Measurements from ENCODE around the gene TMEM204. TPM values are rescaled to one million over a fixed set of nuclear protein-coding genes. Genes with fewer than 3 reads are reported as not detected.

The TMEM204 gene
- total and polyA plus RNA-seq, 4 donors = 24.7 to 116 (median 40.4) TPM

GRCh38 chr16:1492923-1493745 lies 40.3 kb upstream of the TMEM204 start, which contains the start of gene TELO2:
TELO2 (plus strand) TSS chr16:1493360; CDS start chr16:1494282, 922 bp downstream.
- Histone ChIP-seq H3K9ac (ENCODE audit: insufficient read depth in 1 of 2, low read length in 2 of 2) (peak within 1 kb of the TSS; percentile 61 to 63), H3K27me3 (ENCODE audit: control insufficient read depth in 3 of 3, insufficient read depth in 3 of 3, low read length in 2 of 3) (no peaks in the 10 kb centered on the region), H3K27ac (ENCODE audit: low read depth in 1 of 2, low read length in 1 of 2) (peak within 1 kb of the TSS; percentile 91 to 96), H3K4me1 (ENCODE audit: control insufficient read depth in 5 of 5, insufficient read depth in 5 of 5, low read length in 5 of 5) (peaks cover 0 to 18% (median 5%) of the 10 kb centered on the region in 5 donors), H3K4me3 (peak within 1 kb of the TSS; percentile 78), H3K36me3 (ENCODE audit: control insufficient read depth in 4 of 4, insufficient read depth in 4 of 4, low read length in 4 of 4) (peaks cover 0 to 28% (median 16%) of the 10 kb centered on the region in 4 donors), H3K9me3 (ENCODE audit: control insufficient read depth in 4 of 4, insufficient read depth in 3 of 4, low read length in 3 of 4) (no peaks in the 10 kb centered on the region)
- DNase-seq (peak; percentile 83 to 89 (median 88)), ATAC-seq (ENCODE audit: insufficient read depth, low FRiP score) (peak; percentile 89)
- 0 to 1% methylated on average over 75 to 89 of the region's 89 CpGs for WGBS, 2 donors
- no peak for TF ChIP-seq CTCF (IDR thresholded peaks at IDR 0.05; ENCODE audit: control extremely low read depth, extremely low read depth)

- Histone ChIP-seq H3K4me1 (ENCODE audit: control insufficient read depth in 5 of 5, insufficient read depth in 5 of 5, low read length in 5 of 5) (peaks cover 0 to 18% (median 5%) of the 10 kb centered on the region in 5 donors), H3K9ac (ENCODE audit: insufficient read depth in 1 of 2, low read length in 2 of 2) (peak overlapping the region in 1 of 2 donors; percentile 63), H3K4me3 (peak overlapping the region; percentile 78), H3K36me3 (ENCODE audit: control insufficient read depth in 4 of 4, insufficient read depth in 4 of 4, low read length in 4 of 4) (peaks cover 0 to 28% (median 16%) of the 10 kb centered on the region in 4 donors), H3K27ac (ENCODE audit: low read depth in 1 of 2, low read length in 1 of 2) (peak overlapping the region; percentile 30 to 96), H3K9me3 (ENCODE audit: control insufficient read depth in 4 of 4, insufficient read depth in 3 of 4, low read length in 3 of 4) (no peaks in the 10 kb centered on the region), H3K27me3 (ENCODE audit: control insufficient read depth in 3 of 3, insufficient read depth in 3 of 3, low read length in 2 of 3) (no peaks in the 10 kb centered on the region)
- 1% methylated on average over 26 to 30 of the region's 30 CpGs for WGBS, 2 donors
- DNase-seq = no peak
- no peak for ATAC-seq (ENCODE audit: insufficient read depth, low FRiP score)
- no peak for TF ChIP-seq CTCF (IDR thresholded peaks at IDR 0.05; ENCODE audit: control extremely low read depth, extremely low read depth)
Observed at GRCh38 chr16:1493746-1494094, 39.7 kb upstream of the TMEM204 start.

GRCh38 chr16:1494129-1494640 lies 39.3 kb upstream of the TMEM204 start:
- H3K4me3 ChIP-seq = peak overlapping the region; percentile 78
- 34 to 49% methylated on average over 25 of the region's 25 CpGs for WGBS, 2 donors
- no peaks in the 10 kb centered on the region for H3K9me3 ChIP-seq (ENCODE audit: control insufficient read depth in 4 of 4, insufficient read depth in 3 of 4, low read length in 3 of 4)
- peaks cover 0 to 30% (median 17%) of the 10 kb centered on the region in 4 donors for H3K36me3 ChIP-seq (ENCODE audit: control insufficient read depth in 4 of 4, insufficient read depth in 4 of 4, low read length in 4 of 4)
- TF ChIP-seq CTCF (IDR thresholded peaks at IDR 0.05; ENCODE audit: control extremely low read depth, extremely low read depth) = peak; percentile 13
- peaks cover 0 to 18% (median 5%) of the 10 kb centered on the region in 5 donors for H3K4me1 ChIP-seq (ENCODE audit: control insufficient read depth in 5 of 5, insufficient read depth in 5 of 5, low read length in 5 of 5)
- DNase-seq (peak; percentile 50 to 73 (median 61)), ATAC-seq (ENCODE audit: insufficient read depth, low FRiP score) (no peak)
- H3K27ac ChIP-seq (ENCODE audit: low read depth in 1 of 2, low read length in 1 of 2) = peak overlapping the region in 1 of 2 donors; percentile 96
- H3K9ac ChIP-seq (ENCODE audit: insufficient read depth in 1 of 2, low read length in 2 of 2) = peak overlapping the region in 1 of 2 donors; percentile 63
- H3K27me3 ChIP-seq (ENCODE audit: control insufficient read depth in 3 of 3, insufficient read depth in 3 of 3, low read length in 2 of 3) = no peaks in the 10 kb centered on the region

All from lung (tissue), 12 donors.